GM12878 (cell line): ENCODE data around the gene PRPF4.

Experiments used
- E2F4 ChIP-seq: IDR thresholded peaks from 2 replicates; pipeline ENCODE4 v1.6.1; 2012; ENCODE audit warnings: low read depth, low read length, improper control_type of control experiment
- ESRRA ChIP-seq: IDR thresholded peaks from 2 replicates; pipeline ENCODE4 v1.6.1; 2012; ENCODE audit warnings: mild to moderate bottlenecking, low read length, improper control_type of control experiment
- FOXK2 ChIP-seq: fragments of 450-650 bp; IDR thresholded peaks from 2 replicates; pipeline ENCODE4 v1.6.1; 2017; ENCODE audit warnings: mild to moderate bottlenecking, moderate library complexity
- RAD21 ChIP-seq: IDR thresholded peaks from 2 replicates; pipeline ENCODE4 v1.6.1; 2011; ENCODE audit warnings: mild to moderate bottlenecking, low read depth, low read length, moderate library complexity; ENCODE audit not compliant: insufficient read depth
- ZNF24 ChIP-seq: fragments of 450-650 bp; IDR thresholded peaks from 2 replicates; pipeline ENCODE4 v1.6.1; 2017; ENCODE audit warnings: antibody characterized with exemption, mild to moderate bottlenecking
- TF ChIP-seq, protein P1 (sequence below): IDR thresholded peaks from 2 replicates; pipeline ENCODE4 v1.6.1; 2012; ENCODE audit warnings: low read depth, low read length, improper control_type of control experiment

DNA sequence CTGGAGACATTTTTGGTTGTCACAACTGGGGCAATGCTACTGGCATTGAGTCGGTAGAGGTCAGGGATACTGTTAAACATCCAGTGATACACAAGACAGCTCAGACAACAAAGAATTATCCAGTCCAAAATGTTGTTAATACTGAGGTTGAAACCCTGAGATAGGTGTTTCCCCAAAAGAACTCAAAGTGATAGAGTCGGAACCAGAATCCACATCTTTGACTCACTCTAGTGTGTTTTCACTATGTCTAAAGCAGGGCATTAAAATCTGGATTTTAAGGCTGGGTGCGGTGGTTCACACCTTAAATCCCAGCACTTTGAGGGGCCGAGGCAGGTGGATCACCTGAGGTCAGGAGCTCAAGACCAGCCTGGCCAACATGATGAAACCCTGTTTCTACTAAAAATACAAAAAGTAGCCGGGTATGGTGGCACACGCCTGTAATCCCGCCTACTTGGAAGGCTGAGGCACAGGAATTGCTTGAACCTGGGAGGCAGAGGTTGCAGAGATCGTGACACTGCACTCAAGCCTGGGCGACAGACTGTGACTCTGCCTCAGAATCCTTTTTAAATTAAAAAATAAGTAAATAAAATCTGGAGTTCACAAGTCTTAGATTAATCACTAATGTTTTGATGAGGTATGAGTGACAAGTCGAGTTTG lies 37.1 kb upstream of the PRPF4 start:
- TF ChIP-seq ESRRA (no peak), E2F4 (no peak), RAD21 (no peak), ZNF24 (no peak), FOXK2 (no peak)
- TF ChIP-seq, protein P1, sequence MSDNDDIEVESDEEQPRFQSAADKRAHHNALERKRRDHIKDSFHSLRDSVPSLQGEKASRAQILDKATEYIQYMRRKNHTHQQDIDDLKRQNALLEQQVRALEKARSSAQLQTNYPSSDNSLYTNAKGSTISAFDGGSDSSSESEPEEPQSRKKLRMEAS, result no peak
